ENCODE results near the gene FNBP1L. TPM values are rescaled to one million over a fixed set of nuclear protein-coding genes. Genes with fewer than 3 reads are reported as not detected.

FNBP1L gene
- polyA plus RNA-seq, 6 donors from 2014 or later = 1.6 to 4.6 (median 2.2) TPM; not detected in 1

GRCh38 chr1:93434987-93435386 is 12.9 kb upstream of the FNBP1L start:
- no peak overlapping the region for H3K4me3 Mint-ChIP-seq
- no peaks in the 10 kb centered on the region for H3K9me3 Mint-ChIP-seq
- no peaks in the 10 kb centered on the region for H3K4me1 Mint-ChIP-seq
- H3K27me3 Mint-ChIP-seq = no peaks in the 10 kb centered on the region
- no peak for ATAC-seq (ENCODE audit: low read depth in 2 of 2)
- no peaks in the 10 kb centered on the region for H3K36me3 Mint-ChIP-seq
- DNase-seq = no peak
- H3K27ac Mint-ChIP-seq = no peak overlapping the region

- no peaks in the 10 kb centered on the region for H3K27me3 Mint-ChIP-seq
- ATAC-seq (ENCODE audit: low read depth in 2 of 2) (no peak), DNase-seq (no peak)
- no peak overlapping the region for H3K4me3 Mint-ChIP-seq
- H3K4me1 Mint-ChIP-seq = no peaks in the 10 kb centered on the region
- H3K36me3 Mint-ChIP-seq = no peaks in the 10 kb centered on the region
- H3K9me3 Mint-ChIP-seq = no peaks in the 10 kb centered on the region
- H3K27ac Mint-ChIP-seq = peak overlapping the region in 1 of 6 donors; percentile 33
These were observed 12.5 kb upstream of the FNBP1L start for GRCh38 chr1:93435443-93435842.

- H3K27ac Mint-ChIP-seq = no peak overlapping the region
- DNase-seq (no peak), ATAC-seq (ENCODE audit: low read depth in 2 of 2) (no peak)
- H3K9me3 Mint-ChIP-seq = no peaks in the 10 kb centered on the region
- no peaks in the 10 kb centered on the region for H3K4me1 Mint-ChIP-seq
- H3K27me3 Mint-ChIP-seq = no peaks in the 10 kb centered on the region
- no peaks in the 10 kb centered on the region for H3K36me3 Mint-ChIP-seq
- no peak overlapping the region for H3K4me3 Mint-ChIP-seq
These were observed 11.4 kb upstream of the FNBP1L start for GRCh38 chr1:93436496-93436895.

- Mint-ChIP-seq H3K4me1 (no peaks in the 10 kb centered on the region), H3K36me3 (no peaks in the 10 kb centered on the region), H3K27me3 (no peaks in the 10 kb centered on the region), H3K9me3 (no peaks in the 10 kb centered on the region), H3K4me3 (no peak overlapping the region), H3K27ac (no peak overlapping the region)
- peak; percentile 64 to 81 for ATAC-seq (ENCODE audit: low read depth in 2 of 2)
- peak; percentile 33 for DNase-seq
These were observed 9.8 kb upstream of the FNBP1L start for GRCh38 chr1:93437976-93438605.

GRCh38 chr1:93438716-93439115 is 9.2 kb upstream of the FNBP1L start:
- Mint-ChIP-seq H3K9me3 (no peaks in the 10 kb centered on the region), H3K27me3 (peaks cover 0 to 4% (median 0%) of the 10 kb centered on the region in 3 donors), H3K4me3 (no peak overlapping the region), H3K27ac (no peak overlapping the region), H3K4me1 (no peaks in the 10 kb centered on the region), H3K36me3 (no peaks in the 10 kb centered on the region)
- DNase-seq = no peak
- no peak for ATAC-seq (ENCODE audit: low read depth in 2 of 2)

- Mint-ChIP-seq H3K36me3 (no peaks in the 10 kb centered on the region), H3K27ac (no peak overlapping the region), H3K4me3 (no peak overlapping the region), H3K4me1 (no peaks in the 10 kb centered on the region), H3K9me3 (no peaks in the 10 kb centered on the region), H3K27me3 (peaks cover 0 to 4% (median 0%) of the 10 kb centered on the region in 3 donors)
- no peak for ATAC-seq (ENCODE audit: low read depth in 2 of 2)
- no peak for DNase-seq
These were observed 7.6 kb upstream of the FNBP1L start for GRCh38 chr1:93440272-93440671.

- H3K27me3 Mint-ChIP-seq = peaks cover 0 to 4% (median 0%) of the 10 kb centered on the region in 3 donors
These were observed 7.2 kb upstream of the FNBP1L start for GRCh38 chr1:93440706-93441105.

GRCh38 chr1:93441589-93441988 is 6.3 kb upstream of the FNBP1L start:
- no peak for ATAC-seq (ENCODE audit: low read depth in 2 of 2)
- Mint-ChIP-seq H3K9me3 (no peaks in the 10 kb centered on the region), H3K4me1 (peaks cover 0 to 6% (median under 1%) of the 10 kb centered on the region in 3 donors), H3K27ac (no peak overlapping the region), H3K27me3 (peaks cover 0 to 4% (median 0%) of the 10 kb centered on the region in 3 donors), H3K4me3 (no peak overlapping the region), H3K36me3 (no peaks in the 10 kb centered on the region)
- no peak for DNase-seq

More at GRCh38 chr1:93440706-93441105, 7.2 kb upstream of the FNBP1L start:
- H3K4me1 Mint-ChIP-seq = no peaks in the 10 kb centered on the region
- H3K27ac Mint-ChIP-seq = no peak overlapping the region
- H3K36me3 Mint-ChIP-seq = no peaks in the 10 kb centered on the region
- no peaks in the 10 kb centered on the region for H3K9me3 Mint-ChIP-seq
- H3K4me3 Mint-ChIP-seq = no peak overlapping the region
- ATAC-seq (ENCODE audit: low read depth in 2 of 2) = no peak
- DNase-seq = no peak

GRCh38 chr1:93442008-93442666 is 5.8 kb upstream of the FNBP1L start:
- Mint-ChIP-seq H3K36me3 (no peaks in the 10 kb centered on the region), H3K4me3 (no peak overlapping the region), H3K4me1 (peaks cover 0 to 10% (median 6%) of the 10 kb centered on the region in 3 donors), H3K27ac (no peak overlapping the region), H3K27me3 (peaks cover 0 to 4% (median 0%) of the 10 kb centered on the region in 3 donors), H3K9me3 (no peaks in the 10 kb centered on the region)
- ATAC-seq (ENCODE audit: low read depth in 2 of 2) (no peak), DNase-seq (no peak)

- DNase-seq (no peak), ATAC-seq (ENCODE audit: low read depth in 2 of 2) (no peak)
- peaks cover 0 to 13% (median 11%) of the 10 kb centered on the region in 3 donors for H3K4me1 Mint-ChIP-seq
- H3K27me3 Mint-ChIP-seq = peaks cover 0 to 4% (median 0%) of the 10 kb centered on the region in 3 donors
- no peak overlapping the region for H3K4me3 Mint-ChIP-seq
- no peaks in the 10 kb centered on the region for H3K36me3 Mint-ChIP-seq
- no peaks in the 10 kb centered on the region for H3K9me3 Mint-ChIP-seq
- no peak overlapping the region for H3K27ac Mint-ChIP-seq
These were observed 5.2 kb upstream of the FNBP1L start for GRCh38 chr1:93442741-93443140.

- Mint-ChIP-seq H3K4me3 (no peak overlapping the region), H3K36me3 (peaks cover 0 to under 1% of the 10 kb centered on the region in 2 donors), H3K27me3 (peaks cover 0 to 4% (median 0%) of the 10 kb centered on the region in 3 donors), H3K27ac (peak overlapping the region in 1 of 6 donors; percentile 79), H3K9me3 (no peaks in the 10 kb centered on the region), H3K4me1 (peaks cover under 1 to 13% (median 11%) of the 10 kb centered on the region in 3 donors)
- ATAC-seq (ENCODE audit: low read depth in 2 of 2) (no peak), DNase-seq (no peak)
These were observed 4.5 kb upstream of the FNBP1L start for GRCh38 chr1:93443454-93443853.

GRCh38 chr1:93446837-93447451 is 974 bp upstream of the FNBP1L start:
- DNase-seq = peak; percentile 15
- Mint-ChIP-seq H3K9me3 (no peaks in the 10 kb centered on the region), H3K27ac (peak overlapping the region in 3 of 6 donors; percentile 44 to 87 (median 77)), H3K4me3 (peak overlapping the region; percentile 86 to 98 (median 94)), H3K36me3 (peaks cover 0 to 7% of the 10 kb centered on the region in 2 donors), H3K4me1 (peaks cover 12 to 31% (median 30%) of the 10 kb centered on the region in 3 donors), H3K27me3 (peaks cover 0 to 5% (median 4%) of the 10 kb centered on the region in 3 donors)
- ATAC-seq (ENCODE audit: low read depth in 2 of 2) = no peak

GRCh38 chr1:93448292-93448982 is 519 bp downstream of the FNBP1L start:
- DNase-seq (peak; percentile 33), ATAC-seq (ENCODE audit: low read depth in 2 of 2) (peak; percentile 53 to 55)
- Mint-ChIP-seq H3K4me1 (peaks cover 12 to 34% (median 33%) of the 10 kb centered on the region in 3 donors), H3K36me3 (peaks cover 0 to 7% of the 10 kb centered on the region in 2 donors), H3K4me3 (peak overlapping the region; percentile 86 to 99 (median 97)), H3K27me3 (peaks cover 0 to 5% (median 2%) of the 10 kb centered on the region in 3 donors), H3K9me3 (no peaks in the 10 kb centered on the region), H3K27ac (peak overlapping the region in 5 of 6 donors; percentile 42 to 97 (median 91))

Data from naive B cell (primary cell).